ENCODE data around the gene PAQR5.
"Not testable (repeated sequence)": the region's sequence is repeated elsewhere in the genome, so short reads cannot be mapped to it uniquely, and the experiment has no call there.

Gene PAQR5

DNA sequence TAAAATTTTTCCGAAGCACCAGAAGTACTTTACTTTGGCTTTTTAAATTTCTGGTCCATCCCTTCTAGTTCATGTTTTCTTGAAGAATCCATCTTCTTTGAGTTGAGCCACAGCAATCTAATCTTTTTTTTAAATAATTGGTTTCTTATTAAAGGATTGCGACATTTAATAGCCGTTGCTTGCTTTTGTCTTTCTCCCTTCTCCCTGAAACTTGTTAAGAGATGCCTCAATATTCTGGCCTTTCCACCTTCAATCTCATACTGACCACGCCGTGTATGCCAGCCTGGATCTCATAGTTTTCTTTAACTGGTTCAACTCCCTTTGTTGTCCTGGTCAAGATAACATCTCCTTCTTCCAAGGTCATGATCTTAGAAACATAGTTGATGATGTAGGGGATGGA lies 135.5 kb downstream of the PAQR5 start:
- DNase-seq: no peak

- DNase-seq: no peak
These were observed 136.0 kb downstream of the PAQR5 start for GRCh38 chr15:69434679-69435078.

- no peak for DNase-seq
These were observed 137.3 kb downstream of the PAQR5 start for GRCh38 chr15:69435985-69436384.

GRCh38 chr15:69436951-69437350 lies 138.2 kb downstream of the PAQR5 start:
- no peak for DNase-seq

DNA sequence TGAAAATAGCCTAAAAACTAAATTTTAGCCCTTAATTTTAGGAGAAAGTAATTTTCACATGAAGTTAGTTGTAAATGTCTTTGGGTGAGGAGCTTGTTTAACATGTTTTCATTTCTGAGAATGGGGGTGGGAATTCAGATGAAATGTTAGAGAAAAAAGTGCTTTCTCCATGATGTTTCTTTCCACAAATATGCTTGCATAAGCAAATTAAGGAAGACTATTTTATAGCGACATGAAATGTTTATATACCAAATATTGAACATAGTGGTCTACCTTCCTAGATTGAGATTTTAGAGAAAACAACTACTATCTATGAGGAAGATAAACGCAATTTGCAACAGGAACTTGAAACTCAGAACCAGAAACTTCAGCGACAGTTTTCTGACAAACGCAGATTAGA lies 140.9 kb downstream of the PAQR5 start:
- DNase-seq: no peak

DNA sequence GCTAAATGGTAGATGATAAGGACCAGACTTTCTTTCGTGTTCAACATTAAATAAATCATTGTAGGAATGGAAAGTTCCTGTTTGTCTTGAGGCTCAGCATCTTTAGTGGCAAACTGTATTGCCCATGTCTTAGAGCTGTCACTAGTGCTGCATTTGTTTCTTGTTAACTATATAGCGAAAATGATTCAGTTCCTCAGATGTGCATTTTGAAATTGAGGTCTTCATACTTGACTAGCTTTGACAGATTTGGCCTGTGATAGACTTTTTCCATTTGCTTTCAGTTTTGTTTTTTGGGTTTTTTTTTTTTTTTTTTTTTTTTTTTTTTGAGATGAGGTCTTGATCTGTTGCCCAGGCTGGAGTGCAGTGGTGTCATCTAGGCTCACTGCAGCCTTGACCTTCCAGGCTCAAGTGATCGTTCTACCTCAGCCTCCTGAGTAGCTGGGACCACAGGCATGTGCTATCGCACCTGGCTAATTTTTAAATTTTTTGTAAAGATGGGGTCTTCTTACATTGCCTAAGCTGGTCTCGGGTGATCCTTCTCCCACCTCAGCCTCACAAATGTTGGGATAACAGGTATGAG lies 144.4 kb downstream of the PAQR5 start:
- no peak for DNase-seq

- no peak for DNase-seq
These were observed 146.0 kb downstream of the PAQR5 start for GRCh38 chr15:69444686-69445085.

GRCh38 chr15:69446953-69447352 lies 148.2 kb downstream of the PAQR5 start:
- no peak for DNase-seq

DNA sequence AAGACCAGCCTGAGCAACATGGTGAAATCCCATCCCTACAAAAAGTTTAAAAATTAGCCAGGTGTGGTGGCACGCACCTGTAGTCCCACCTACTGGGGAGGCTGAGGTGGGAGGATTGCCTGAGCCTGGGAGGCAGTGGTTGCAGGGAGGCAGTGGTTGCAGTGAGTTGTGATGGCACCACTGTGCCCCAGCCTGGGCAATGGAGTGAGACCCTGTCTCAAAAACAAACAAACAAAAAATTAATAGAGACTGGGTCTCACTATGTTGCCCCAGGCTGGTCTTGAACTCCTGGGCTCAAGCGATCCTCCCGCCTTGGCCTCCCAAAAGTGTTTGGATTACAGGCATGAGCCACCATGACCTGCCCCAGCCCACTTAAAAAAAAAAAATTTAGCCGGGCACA lies 151.5 kb downstream of the PAQR5 start:
- not testable (repeated sequence) for DNase-seq

- DNase-seq: no peak
These were observed 152.4 kb downstream of the PAQR5 start for GRCh38 chr15:69450968-69451695.

GRCh38 chr15:69451951-69452691 lies 153.4 kb downstream of the PAQR5 start:
- peak; percentile 76 to 78 for DNase-seq

GRCh38 chr15:69452692-69453521 lies 154.2 kb downstream of the PAQR5 start, which contains the start of gene RPLP1:
TSS of gene RPLP1 (plus strand) at chr15:69452818. CDS start at chr15:69452949, 131 bp downstream.
- DNase-seq: peak; percentile 89 to 93

DNA sequence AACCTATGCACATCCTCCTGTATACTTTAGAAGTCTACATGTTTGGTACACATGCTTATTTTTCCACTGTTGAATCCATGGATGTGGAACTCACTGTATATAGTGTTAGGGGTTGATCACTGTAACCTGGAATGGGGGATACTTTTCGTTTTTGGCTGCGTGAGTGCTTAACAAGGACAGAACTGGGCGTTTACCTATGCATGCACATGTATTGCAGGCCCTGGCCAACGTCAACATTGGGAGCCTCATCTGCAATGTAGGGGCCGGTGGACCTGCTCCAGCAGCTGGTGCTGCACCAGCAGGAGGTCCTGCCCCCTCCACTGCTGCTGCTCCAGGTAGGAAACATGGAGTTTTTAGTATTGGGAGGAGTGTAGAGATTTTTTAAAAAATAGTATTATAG lies 156.2 kb downstream of the PAQR5 start:
- DNase-seq: no peak

- DNase-seq: no peak
These were observed 157.8 kb downstream of the PAQR5 start for GRCh38 chr15:69456208-69457166.
